KOPT-K1 (cell line): ENCODE measurements around the gene PPARA.
"Not testable (repeated sequence)": the region's sequence is repeated elsewhere in the genome, so short reads cannot be mapped to it uniquely, and the experiment has no call there.

Experiments
- H3K27ac ChIP-seq: fragments of 200-600 bp; sonication (generic); 2 replicates; pipeline ENCODE4 v1.5.1; 2016; ENCODE audit warnings: antibody characterized with exemption, mild to moderate bottlenecking, low read depth, low read length; ENCODE audit not compliant: poor library complexity, severe bottlenecking
- H3K36me3 ChIP-seq: fragments of 200-600 bp; sonication (generic); 2 replicates; pipeline ENCODE4 v1.5.1; 2017; ENCODE audit warnings: antibody characterized with exemption, mild to moderate bottlenecking, low read length, moderate library complexity; ENCODE audit not compliant: insufficient read depth
- H3K9me3 ChIP-seq: fragments of 200-600 bp; sonication (generic); 2 replicates; pipeline ENCODE4 v1.5.1; 2017; ENCODE audit warnings: antibody characterized with exemption, low read length, mild to moderate bottlenecking; ENCODE audit not compliant: insufficient read depth, poor library complexity, severe bottlenecking

The PPARA gene

GRCh38 chr22:46129390-46130041 lies 20.8 kb upstream of the PPARA start:
- Histone ChIP-seq H3K9me3 (no peaks in the 10 kb centered on the region), H3K36me3 (no peaks in the 10 kb centered on the region), H3K27ac (no peak overlapping the region)

DNA sequence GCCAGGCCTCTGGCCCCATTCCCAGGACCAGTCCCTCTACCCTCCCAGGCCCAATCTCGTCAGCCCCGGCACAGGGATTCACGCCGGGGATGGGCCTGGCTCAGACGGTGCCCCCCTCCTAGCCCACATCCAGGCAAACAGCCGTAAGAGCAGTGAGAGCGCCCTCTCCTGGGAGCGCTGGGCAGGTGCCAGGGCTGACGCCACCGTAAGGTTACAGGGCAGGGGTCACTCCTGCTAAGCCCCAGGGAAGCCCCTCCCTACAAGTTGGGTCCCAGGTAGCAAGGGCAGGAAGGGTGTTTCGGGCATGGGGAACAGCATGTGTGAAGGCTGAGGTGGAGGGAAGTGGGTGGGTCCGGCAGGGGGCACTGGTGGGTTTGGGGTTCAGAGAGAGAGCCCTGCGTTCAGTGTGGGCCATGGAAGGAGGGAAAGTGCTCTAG lies 19.2 kb upstream of the PPARA start:
- Histone ChIP-seq H3K36me3 (no peaks in the 10 kb centered on the region), H3K27ac (no peak overlapping the region), H3K9me3 (no peaks in the 10 kb centered on the region)

GRCh38 chr22:46132193-46132829 lies 18.0 kb upstream of the PPARA start:
- H3K9me3 ChIP-seq, H3K27ac ChIP-seq, H3K36me3 ChIP-seq: not testable (repeated sequence)

GRCh38 chr22:46132830-46133587 lies 17.3 kb upstream of the PPARA start:
- Histone ChIP-seq H3K36me3 (no peaks in the 10 kb centered on the region), H3K27ac (no peak overlapping the region), H3K9me3 (no peaks in the 10 kb centered on the region)

GRCh38 chr22:46133588-46133855 lies 16.8 kb upstream of the PPARA start:
- Histone ChIP-seq H3K9me3 (no peaks in the 10 kb centered on the region), H3K27ac (no peak overlapping the region), H3K36me3 (no peaks in the 10 kb centered on the region)

GRCh38 chr22:46134111-46134705 lies 16.1 kb upstream of the PPARA start:
- no peaks in the 10 kb centered on the region for H3K9me3 ChIP-seq
- no peaks in the 10 kb centered on the region for H3K36me3 ChIP-seq
- no peak overlapping the region for H3K27ac ChIP-seq

GRCh38 chr22:46135611-46136485 lies 14.5 kb upstream of the PPARA start:
- no peaks in the 10 kb centered on the region for H3K36me3 ChIP-seq
- no peaks in the 10 kb centered on the region for H3K9me3 ChIP-seq
- no peak overlapping the region for H3K27ac ChIP-seq

- Histone ChIP-seq H3K36me3 (no peaks in the 10 kb centered on the region), H3K27ac (no peak overlapping the region), H3K9me3 (no peaks in the 10 kb centered on the region)
These were observed 13.7 kb upstream of the PPARA start for GRCh38 chr22:46136486-46137217.

DNA sequence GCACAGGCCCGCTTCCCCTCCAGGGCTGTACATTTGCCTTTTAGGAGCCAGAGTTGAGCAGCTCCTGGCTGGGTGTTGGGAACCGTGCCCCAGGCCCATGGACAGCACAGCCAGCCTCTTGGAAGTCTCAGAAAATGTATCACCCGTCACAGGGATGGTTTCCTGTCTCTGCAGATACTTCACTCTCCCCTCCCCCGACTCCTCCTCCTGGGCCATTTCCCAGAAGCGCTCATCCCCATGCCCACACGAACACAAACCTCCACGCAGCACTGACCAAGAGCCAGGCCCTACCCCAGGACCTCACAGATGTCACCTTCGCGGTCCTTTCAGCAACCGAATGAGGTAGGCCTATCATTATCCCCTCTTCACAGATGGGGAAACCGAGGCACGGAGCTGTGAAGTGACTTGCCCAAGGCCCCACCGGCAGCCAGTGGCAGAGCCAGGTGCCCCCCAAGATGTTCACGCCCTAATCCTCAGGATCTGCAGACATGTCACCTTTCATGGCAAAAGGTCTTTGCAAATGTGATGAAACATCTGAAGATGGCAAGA lies 13.0 kb upstream of the PPARA start:
- H3K27ac ChIP-seq, result no peak overlapping the region
- H3K36me3 ChIP-seq, result no peaks in the 10 kb centered on the region
- no peaks in the 10 kb centered on the region for H3K9me3 ChIP-seq

- Histone ChIP-seq H3K27ac (no peak overlapping the region), H3K36me3 (no peaks in the 10 kb centered on the region)
These were observed 12.1 kb upstream of the PPARA start for GRCh38 chr22:46138058-46138797.

DNA sequence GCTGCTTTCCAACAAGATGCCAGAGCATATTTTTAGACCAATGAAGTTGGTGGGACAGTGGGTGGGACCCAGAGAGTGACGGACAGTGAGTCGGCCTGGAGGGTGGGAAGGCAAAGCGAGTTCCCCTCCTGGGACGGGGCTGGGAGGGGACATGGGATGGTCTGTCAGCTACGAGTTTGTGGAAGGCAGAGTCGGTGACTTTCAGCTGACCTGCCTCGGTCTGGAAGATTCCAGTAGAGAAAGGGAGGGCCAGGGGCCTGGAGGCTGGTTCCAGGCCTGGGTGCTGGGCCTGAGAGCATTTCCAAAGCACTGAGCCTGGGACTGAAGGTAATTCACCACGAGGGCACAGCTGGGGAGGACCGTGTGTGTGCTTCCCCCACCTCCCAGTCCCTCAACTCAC lies 10.9 kb upstream of the PPARA start:
- H3K27ac ChIP-seq, H3K36me3 ChIP-seq, H3K9me3 ChIP-seq: not testable (repeated sequence)

More at GRCh38 chr22:46138058-46138797, 12.1 kb upstream of the PPARA start:
- no peaks in the 10 kb centered on the region for H3K9me3 ChIP-seq

DNA sequence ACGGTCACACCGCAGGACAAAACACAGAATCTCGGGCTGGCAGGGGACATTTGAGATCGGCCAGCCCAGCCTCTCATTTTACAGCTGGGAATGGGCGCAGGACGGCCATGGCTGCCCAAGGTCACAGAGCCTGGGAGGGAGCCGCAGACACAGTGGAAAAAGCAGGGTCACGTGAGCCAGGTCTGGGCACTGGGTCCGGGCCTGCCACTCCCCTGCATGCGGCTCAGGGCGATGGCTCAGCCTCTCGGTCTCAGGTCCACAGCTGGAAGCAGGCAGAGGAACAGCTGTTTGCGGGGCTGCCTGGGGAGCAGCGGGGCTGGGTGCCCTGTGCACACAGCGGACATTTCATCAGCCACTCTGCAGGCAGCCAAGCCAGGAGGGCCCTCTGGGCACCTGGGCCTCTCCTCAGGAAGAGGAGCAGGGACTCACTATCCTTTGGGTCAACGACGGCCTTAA lies 10.4 kb upstream of the PPARA start:
- Histone ChIP-seq H3K36me3 (no peaks in the 10 kb centered on the region), H3K27ac (no peak overlapping the region), H3K9me3 (no peaks in the 10 kb centered on the region)
